Measurements from ENCODE around the gene NUCKS1.

DNA sequence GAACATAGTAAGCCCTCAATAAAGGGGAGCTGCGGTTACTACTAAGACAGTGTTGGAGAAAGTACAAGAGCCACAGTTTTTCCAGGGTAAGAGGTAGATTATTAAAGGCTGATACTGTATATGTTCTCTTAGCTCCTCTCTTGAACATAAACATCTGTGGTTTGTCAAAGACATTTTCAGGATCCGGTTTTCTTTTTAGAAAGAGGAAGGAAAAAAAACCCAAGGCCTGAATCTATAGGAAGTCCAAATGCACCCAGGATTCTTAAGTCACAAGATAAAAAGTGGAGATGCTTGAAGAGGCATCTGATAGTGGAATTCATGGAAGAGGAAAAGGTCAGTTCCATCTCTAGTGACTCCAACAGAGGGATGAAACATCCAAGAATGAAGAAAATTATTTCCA lies 45.1 kb downstream of the NUCKS1 start:
- TF ChIP-seq, protein P1, sequence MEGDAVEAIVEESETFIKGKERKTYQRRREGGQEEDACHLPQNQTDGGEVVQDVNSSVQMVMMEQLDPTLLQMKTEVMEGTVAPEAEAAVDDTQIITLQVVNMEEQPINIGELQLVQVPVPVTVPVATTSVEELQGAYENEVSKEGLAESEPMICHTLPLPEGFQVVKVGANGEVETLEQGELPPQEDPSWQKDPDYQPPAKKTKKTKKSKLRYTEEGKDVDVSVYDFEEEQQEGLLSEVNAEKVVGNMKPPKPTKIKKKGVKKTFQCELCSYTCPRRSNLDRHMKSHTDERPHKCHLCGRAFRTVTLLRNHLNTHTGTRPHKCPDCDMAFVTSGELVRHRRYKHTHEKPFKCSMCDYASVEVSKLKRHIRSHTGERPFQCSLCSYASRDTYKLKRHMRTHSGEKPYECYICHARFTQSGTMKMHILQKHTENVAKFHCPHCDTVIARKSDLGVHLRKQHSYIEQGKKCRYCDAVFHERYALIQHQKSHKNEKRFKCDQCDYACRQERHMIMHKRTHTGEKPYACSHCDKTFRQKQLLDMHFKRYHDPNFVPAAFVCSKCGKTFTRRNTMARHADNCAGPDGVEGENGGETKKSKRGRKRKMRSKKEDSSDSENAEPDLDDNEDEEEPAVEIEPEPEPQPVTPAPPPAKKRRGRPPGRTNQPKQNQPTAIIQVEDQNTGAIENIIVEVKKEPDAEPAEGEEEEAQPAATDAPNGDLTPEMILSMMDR (conservative IDR thresholded peaks at IDR 0.05 in 1 of 2, IDR thresholded peaks at IDR 0.05 in 1 of 2; ENCODE audit: extremely low read depth in 1 of 2, insufficient read depth in 1 of 2, low read depth in 1 of 2, low read length in 2 of 2), result no peak
- no peak for TF ChIP-seq EZH2 (IDR thresholded peaks at IDR 0.05; ENCODE audit: borderline replicate concordance, low read length)
